ENCODE results near the gene PRC1. TPM values are rescaled to one million over a fixed set of nuclear protein-coding genes. Genes with fewer than 3 reads are reported as not detected.
A peak's percentile ranks its signal among the peaks of the same experiment; 100 is the strongest.

Gene PRC1
- total and polyA plus RNA-seq, 2 experiments from 2014 or later, result 64.1 to 74.5 TPM

DNA sequence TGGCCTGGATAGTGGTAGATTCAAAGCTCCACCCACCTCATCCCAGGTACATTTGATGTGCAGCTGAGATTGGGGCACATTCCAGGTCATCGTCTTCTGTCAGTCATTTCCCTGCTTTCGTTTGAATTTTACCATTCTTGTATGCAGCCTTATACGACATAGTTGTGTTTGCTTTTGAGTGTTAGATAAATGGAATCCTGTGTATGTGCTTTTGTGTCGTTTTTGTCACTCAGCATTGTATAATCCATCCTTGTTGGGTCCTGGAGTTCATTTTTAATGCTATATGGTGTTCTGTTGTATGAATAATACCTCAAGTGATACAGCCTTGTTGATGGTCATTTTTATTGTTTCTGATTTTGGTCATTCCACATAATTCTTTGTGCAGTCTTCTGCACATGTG, 32.3 kb downstream of the PRC1 start:
- Histone ChIP-seq H3K27me3 (replicated peaks; ENCODE audit: insufficient read depth) (no peaks in the 10 kb centered on the region), H3K9me3 (ENCODE audit: low read depth) (no peaks in the 10 kb centered on the region), H3K4me2 (ENCODE audit: unreplicated experiment) (no peak overlapping the region), H3K4me3 (no peak overlapping the region), H4K20me1 (ENCODE audit: insufficient read depth) (no peaks in the 10 kb centered on the region), H3K9me2 (ENCODE audit: insufficient read depth) (no peaks in the 10 kb centered on the region), H3K79me2 (ENCODE audit: insufficient read depth) (no peaks in the 10 kb centered on the region), H3K9ac (no peak overlapping the region), H3F3A (ENCODE audit: insufficient read depth) (0 out of 2 replicates have a peak, but pooled peaks cover 7% of the 10 kb centered on the region), H3K36me3 (ENCODE audit: low read depth) (peaks cover 6% of the 10 kb centered on the region; the same call in 1 of the 2 replicates), H3K4me1 (ENCODE audit: insufficient read depth) (0 out of 2 replicates have a peak, but pooled peaks cover 7% of the 10 kb centered on the region), H2AFZ (no peak overlapping the region), H3K27ac (no peak overlapping the region)
- WGBS, 2 experiments (ENCODE audit: low coverage in 1 of 2, low lambda C conversion rate in 2 of 2, missing lambda C conversion rate in 2 of 2), result 80 to 83% methylated on average over 4 of the region's 4 CpGs
- no peak for DNase-seq
- TF ChIP-seq EZH2 (IDR thresholded peaks at IDR 0.05; ENCODE audit: insufficient read depth, poor library complexity, severe bottlenecking) (no peak), EZH2phosphoT487 (IDR thresholded peaks at IDR 0.05; ENCODE audit: insufficient read depth, low read depth) (no peak)
- in situ Hi-C loops (cut with MboI), result no loop called here

DNA sequence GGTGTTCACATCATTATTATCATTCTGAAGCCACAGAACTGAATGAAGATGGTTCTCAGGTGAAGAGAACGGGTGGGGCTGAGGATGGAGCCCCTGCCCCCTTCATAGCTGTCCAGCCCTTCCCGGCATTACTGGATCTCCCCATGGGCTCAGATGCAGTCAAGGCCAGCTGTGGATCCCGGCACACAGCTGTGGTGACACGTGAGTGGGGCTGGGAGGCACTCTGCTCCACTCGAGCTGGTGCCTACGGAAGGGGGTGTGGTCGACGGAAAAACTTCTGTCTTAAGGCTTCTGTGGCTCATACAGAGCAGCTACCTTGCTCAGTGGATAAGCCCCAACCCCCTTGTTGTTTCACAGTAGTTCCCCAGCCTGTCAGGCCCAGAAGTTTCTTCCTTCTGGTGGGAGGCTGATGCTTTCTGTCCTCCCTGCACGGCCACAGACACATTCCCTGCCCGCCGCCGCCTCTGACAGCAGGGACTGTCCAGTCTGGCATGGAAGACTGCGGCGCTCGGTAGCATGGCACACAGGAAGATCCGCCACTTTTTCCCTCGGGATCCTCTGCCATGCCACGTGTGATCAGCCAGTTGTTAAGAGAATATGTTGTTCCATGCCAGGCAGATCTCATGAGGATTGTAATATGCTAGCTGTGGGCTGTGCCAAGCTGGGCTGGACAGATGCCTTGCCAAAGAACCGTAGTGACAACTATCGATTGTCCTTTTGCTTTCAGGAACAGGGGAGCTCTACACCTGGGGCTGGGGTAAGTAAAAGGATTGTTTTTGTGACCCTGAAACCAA, 33.8 kb downstream of the PRC1 start:
- H3K9ac ChIP-seq, result no peak overlapping the region
- H3K79me2 ChIP-seq (ENCODE audit: insufficient read depth), result no peaks in the 10 kb centered on the region
- H3K4me3 ChIP-seq, result no peak overlapping the region
- no peaks in the 10 kb centered on the region for H3K9me3 ChIP-seq (ENCODE audit: low read depth)
- no peaks in the 10 kb centered on the region for H4K20me1 ChIP-seq (ENCODE audit: insufficient read depth)
- H3F3A ChIP-seq (ENCODE audit: insufficient read depth), result 0 out of 2 replicates have a peak, but pooled peaks cover 7% of the 10 kb centered on the region
- H3K27me3 ChIP-seq (replicated peaks; ENCODE audit: insufficient read depth), result no peaks in the 10 kb centered on the region
- in situ Hi-C loops (cut with MboI), result no loop called here
- H3K4me2 ChIP-seq (ENCODE audit: unreplicated experiment), result no peak overlapping the region
- no peak overlapping the region for H2AFZ ChIP-seq
- peaks cover 3% of the 10 kb centered on the region; the same call in 1 of the 2 replicates for H3K36me3 ChIP-seq (ENCODE audit: low read depth)
- no peaks in the 10 kb centered on the region for H3K9me2 ChIP-seq (ENCODE audit: insufficient read depth)
- peaks cover 9% of the 10 kb centered on the region; the same call in 1 of the 2 replicates for H3K4me1 ChIP-seq (ENCODE audit: insufficient read depth)
- DNase-seq, result peak; percentile 7
- no peak for TF ChIP-seq EZH2phosphoT487 (IDR thresholded peaks at IDR 0.05; ENCODE audit: insufficient read depth, low read depth)
- no peak for TF ChIP-seq EZH2 (IDR thresholded peaks at IDR 0.05; ENCODE audit: insufficient read depth, poor library complexity, severe bottlenecking)
- 44 to 47% methylated on average over 20 of the region's 20 CpGs for whole genome bisulfite sequencing, 2 experiments (ENCODE audit: low coverage in 1 of 2, low lambda C conversion rate in 2 of 2, missing lambda C conversion rate in 2 of 2)
- no peak overlapping the region for H3K27ac ChIP-seq

DNA sequence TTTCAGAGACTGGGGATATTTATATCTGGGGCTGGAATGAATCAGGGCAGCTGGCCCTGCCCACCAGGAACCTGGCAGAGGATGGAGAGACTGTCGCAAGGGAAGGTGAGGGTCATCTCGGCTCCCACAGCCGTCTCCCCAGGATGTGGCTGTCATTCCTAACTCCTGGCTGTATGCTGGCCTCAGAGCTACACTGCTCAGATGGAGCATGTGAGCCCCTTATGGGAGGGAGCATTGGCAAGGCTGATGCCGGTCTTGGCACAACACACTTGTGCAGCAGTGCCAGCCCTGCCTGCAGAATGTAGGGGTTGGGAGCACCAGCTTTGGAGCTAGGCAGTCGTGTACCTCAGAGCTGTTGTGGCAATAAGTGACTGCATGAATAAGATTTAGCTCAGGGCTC, 34.4 kb downstream of the PRC1 start:
- DNase-seq, result peak; percentile 58
- Histone ChIP-seq H2AFZ (no peak overlapping the region), H3K36me3 (ENCODE audit: low read depth) (peaks cover 3% of the 10 kb centered on the region; the same call in 1 of the 2 replicates), H3K9me3 (ENCODE audit: low read depth) (no peaks in the 10 kb centered on the region), H3F3A (ENCODE audit: insufficient read depth) (0 out of 2 replicates have a peak, but pooled peaks cover 7% of the 10 kb centered on the region), H3K27me3 (replicated peaks; ENCODE audit: insufficient read depth) (no peaks in the 10 kb centered on the region), H3K9me2 (ENCODE audit: insufficient read depth) (no peaks in the 10 kb centered on the region), H3K79me2 (ENCODE audit: insufficient read depth) (no peaks in the 10 kb centered on the region), H4K20me1 (ENCODE audit: insufficient read depth) (no peaks in the 10 kb centered on the region), H3K27ac (no peak overlapping the region), H3K4me1 (ENCODE audit: insufficient read depth) (peaks cover 12% of the 10 kb centered on the region; the same call in 1 of the 2 replicates), H3K4me2 (ENCODE audit: unreplicated experiment) (no peak overlapping the region), H3K9ac (no peak overlapping the region), H3K4me3 (no peak overlapping the region)
- no peak for TF ChIP-seq EZH2 (IDR thresholded peaks at IDR 0.05; ENCODE audit: insufficient read depth, poor library complexity, severe bottlenecking)
- no peak for TF ChIP-seq EZH2phosphoT487 (IDR thresholded peaks at IDR 0.05; ENCODE audit: insufficient read depth, low read depth)
- in situ Hi-C loops (cut with MboI), result no loop called here
- WGBS, 2 experiments (ENCODE audit: low coverage in 1 of 2, low lambda C conversion rate in 2 of 2, missing lambda C conversion rate in 2 of 2), result 43 to 48% methylated on average over 5 of the region's 5 CpGs

DNA sequence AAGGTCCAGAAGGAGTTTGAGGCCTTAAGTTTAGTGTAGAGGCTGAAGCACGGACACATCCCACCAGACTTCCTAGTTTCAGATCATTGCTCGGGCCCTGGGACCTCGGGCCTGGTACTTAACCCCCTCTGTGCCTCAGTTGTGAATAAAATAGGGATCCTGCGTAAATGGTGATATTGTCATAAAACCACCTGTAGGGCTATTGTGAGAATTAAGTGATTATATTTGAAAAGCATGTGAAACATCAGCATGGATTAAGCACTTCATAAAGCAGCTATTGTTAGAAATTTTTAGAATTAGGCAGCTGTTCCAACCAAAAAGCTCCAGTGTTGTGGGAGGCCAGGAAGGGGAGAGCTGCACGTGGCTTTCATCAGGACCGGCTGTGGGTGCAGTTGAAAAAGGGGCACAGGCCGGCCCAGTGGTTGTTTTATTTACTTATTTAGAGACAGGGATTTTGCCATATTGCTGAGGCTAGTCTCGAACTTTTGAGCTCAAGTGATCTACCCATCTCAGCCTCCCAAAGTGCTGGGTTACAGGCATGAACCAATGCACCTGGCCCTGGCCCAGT, 35.2 kb downstream of the PRC1 start:
- 0 out of 2 replicates have a peak, but pooled peaks cover 7% of the 10 kb centered on the region for H3F3A ChIP-seq (ENCODE audit: insufficient read depth)
- no peaks in the 10 kb centered on the region for H3K9me3 ChIP-seq (ENCODE audit: low read depth)
- no peak overlapping the region for H2AFZ ChIP-seq
- no peaks in the 10 kb centered on the region for H3K79me2 ChIP-seq (ENCODE audit: insufficient read depth)
- H3K36me3 ChIP-seq (ENCODE audit: low read depth), result peaks cover 3% of the 10 kb centered on the region; the same call in 1 of the 2 replicates
- no peaks in the 10 kb centered on the region for H3K9me2 ChIP-seq (ENCODE audit: insufficient read depth)
- no peak for DNase-seq
- H3K4me3 ChIP-seq, result no peak overlapping the region
- no peak overlapping the region for H3K4me2 ChIP-seq (ENCODE audit: unreplicated experiment)
- WGBS, 2 experiments (ENCODE audit: low coverage in 1 of 2, low lambda C conversion rate in 2 of 2, missing lambda C conversion rate in 2 of 2), result 85 to 89% methylated on average over 8 of the region's 8 CpGs
- in situ Hi-C loops (cut with MboI), result no loop called here
- TF ChIP-seq EZH2 (IDR thresholded peaks at IDR 0.05; ENCODE audit: insufficient read depth, poor library complexity, severe bottlenecking) (no peak), EZH2phosphoT487 (IDR thresholded peaks at IDR 0.05; ENCODE audit: insufficient read depth, low read depth) (no peak)
- H3K27me3 ChIP-seq (replicated peaks; ENCODE audit: insufficient read depth), result no peaks in the 10 kb centered on the region
- no peak overlapping the region for H3K9ac ChIP-seq
- H3K27ac ChIP-seq, result no peak overlapping the region
- no peaks in the 10 kb centered on the region for H4K20me1 ChIP-seq (ENCODE audit: insufficient read depth)
- peaks cover 12% of the 10 kb centered on the region; the same call in 1 of the 2 replicates for H3K4me1 ChIP-seq (ENCODE audit: insufficient read depth)
